ENCODE measurements around the gene H1-8. TPM values are rescaled to one million over a fixed set of nuclear protein-coding genes. Genes with fewer than 3 reads are reported as not detected.

H1-8 gene
- total and polyA plus RNA-seq, 9 of the 15 experiments (the other 6 are each of a cell fraction or from before 2014, with no cell fraction given), result not detected

- TF ChIP-seq, protein P1, sequence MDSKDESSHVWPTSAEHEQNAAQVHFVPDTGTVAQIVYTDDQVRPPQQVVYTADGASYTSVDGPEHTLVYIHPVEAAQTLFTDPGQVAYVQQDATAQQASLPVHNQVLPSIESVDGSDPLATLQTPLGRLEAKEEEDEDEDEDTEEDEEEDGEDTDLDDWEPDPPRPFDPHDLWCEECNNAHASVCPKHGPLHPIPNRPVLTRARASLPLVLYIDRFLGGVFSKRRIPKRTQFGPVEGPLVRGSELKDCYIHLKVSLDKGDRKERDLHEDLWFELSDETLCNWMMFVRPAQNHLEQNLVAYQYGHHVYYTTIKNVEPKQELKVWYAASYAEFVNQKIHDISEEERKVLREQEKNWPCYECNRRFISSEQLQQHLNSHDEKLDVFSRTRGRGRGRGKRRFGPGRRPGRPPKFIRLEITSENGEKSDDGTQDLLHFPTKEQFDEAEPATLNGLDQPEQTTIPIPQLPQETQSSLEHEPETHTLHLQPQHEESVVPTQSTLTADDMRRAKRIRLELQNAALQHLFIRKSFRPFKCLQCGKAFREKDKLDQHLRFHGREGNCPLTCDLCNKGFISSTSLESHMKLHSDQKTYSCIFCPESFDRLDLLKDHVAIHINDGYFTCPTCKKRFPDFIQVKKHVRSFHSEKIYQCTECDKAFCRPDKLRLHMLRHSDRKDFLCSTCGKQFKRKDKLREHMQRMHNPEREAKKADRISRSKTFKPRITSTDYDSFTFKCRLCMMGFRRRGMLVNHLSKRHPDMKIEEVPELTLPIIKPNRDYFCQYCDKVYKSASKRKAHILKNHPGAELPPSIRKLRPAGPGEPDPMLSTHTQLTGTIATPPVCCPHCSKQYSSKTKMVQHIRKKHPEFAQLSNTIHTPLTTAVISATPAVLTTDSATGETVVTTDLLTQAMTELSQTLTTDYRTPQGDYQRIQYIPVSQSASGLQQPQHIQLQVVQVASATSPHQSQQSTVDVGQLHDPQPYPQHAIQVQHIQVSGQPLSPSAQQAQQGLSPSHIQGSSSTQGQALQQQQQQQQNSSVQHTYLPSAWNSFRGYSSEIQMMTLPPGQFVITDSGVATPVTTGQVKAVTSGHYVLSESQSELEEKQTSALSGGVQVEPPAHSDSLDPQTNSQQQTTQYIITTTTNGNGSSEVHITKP (IDR thresholded peaks at IDR 0.05; ENCODE audit: partially characterized antibody), result no peak
- TF ChIP-seq PREB (CRISPR knock-in tag; IDR thresholded peaks at IDR 0.05) (no peak), ZSCAN29 (IDR thresholded peaks at IDR 0.05) (no peak)
These were observed 37.6 kb upstream of the H1-8 start (continued) for GRCh38 chr3:129505341-129505740.

DNA sequence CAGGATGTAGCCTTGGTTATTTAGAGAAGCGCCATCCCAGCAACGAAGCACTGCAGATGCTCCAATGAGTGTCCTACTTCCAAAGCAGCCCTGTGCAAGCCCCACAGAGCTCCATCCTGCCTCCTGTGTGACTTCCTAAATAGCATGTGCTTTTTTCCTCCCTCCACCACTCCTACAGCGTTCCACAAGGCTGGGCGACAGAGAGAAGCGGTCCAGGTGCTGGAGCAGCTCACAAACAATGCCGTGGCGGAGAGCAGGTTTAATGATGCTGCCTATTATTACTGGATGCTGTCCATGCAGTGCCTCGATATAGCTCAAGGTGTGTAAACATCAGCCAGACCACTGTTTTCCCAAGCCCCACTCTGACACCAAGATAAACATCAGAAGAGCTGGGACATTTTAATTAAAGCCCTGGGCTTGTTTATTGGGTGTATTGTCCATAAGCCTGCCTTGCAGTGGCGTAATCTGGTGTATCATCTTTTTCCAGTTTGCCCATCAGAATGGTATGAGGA lies 36.7 kb upstream of the H1-8 start:
- H3K27me3 ChIP-seq (ENCODE audit: control insufficient read depth in 2 of 2, insufficient read depth in 2 of 2, low read length in 2 of 2), result no peaks in the 10 kb centered on the region
- ChIA-PET POLR2A (no interaction called here), CTCF (ENCODE audit: low intra/inter-chr PET ratio) (no interaction called here)
- no peak for FAIRE-seq
- 0 out of 3 replicates have a peak, but pooled peaks cover 3% of the 10 kb centered on the region for H3K36me3 ChIP-seq (ENCODE audit: control insufficient read depth, insufficient read depth, low read length)
- H3K4me2 ChIP-seq (ENCODE audit: insufficient read depth, low read length), result no peak overlapping the region
- no peak overlapping the region for H2AFZ ChIP-seq (ENCODE audit: low read depth, low read length)
- in situ Hi-C loops (cut with MboI), result no loop called here
- BruUV-seq (replicated peaks), result no TSS peak
- no peaks in the 10 kb centered on the region for H3K9me3 ChIP-seq (replicated peaks; ENCODE audit: control insufficient read depth, insufficient read depth, low read depth, low read length)
- WGBS (ENCODE audit: insufficient coverage, low coverage, missing lambda C conversion rate), result 73% methylated on average over 9 of the region's 9 CpGs
- intact Hi-C loops (cut with micrococcal nuclease), result no loop called here
- H3K9me1 ChIP-seq (ENCODE audit: control insufficient read depth, insufficient read depth, low read length), result no peaks in the 10 kb centered on the region
- H3K27ac ChIP-seq (ENCODE audit: extremely low read depth, low read depth, low read length), result no peak overlapping the region
- no peaks in the 10 kb centered on the region for H4K20me1 ChIP-seq (replicated peaks; ENCODE audit: control insufficient read depth, insufficient read depth, low read length)
- H3K4me3 ChIP-seq, result no peak overlapping the region
- no peak overlapping the region for H3K9ac ChIP-seq (ENCODE audit: insufficient read depth in 1 of 2, low read depth in 2 of 2, low read length in 2 of 2)
- DNase-seq (ENCODE audit: extremely low read depth in 1 of 4, low spot score in 3 of 4), result no peak
- ATAC-seq, result no peak
- H3K79me2 ChIP-seq (ENCODE audit: control insufficient read depth, insufficient read depth, low read length), result no peaks in the 10 kb centered on the region
- H3K4me1 ChIP-seq (replicated peaks in 1 of 2; ENCODE audit: control insufficient read depth in 2 of 2, insufficient read depth in 2 of 2, low read length in 2 of 2), result no peaks in the 10 kb centered on the region; a peak in 1 of 5 replicates
- TF ChIP-seq CREB1 (IDR thresholded peaks at IDR 0.05), result no peak
- no peak for TF ChIP-seq CREB1 (CRISPR knock-in tag; IDR thresholded peaks at IDR 0.05)
- no peak for TF ChIP-seq CHD4 (IDR thresholded peaks at IDR 0.05; ENCODE audit: insufficient read depth, insufficient replicate concordance, low read depth, low read length, poor library complexity, severe bottlenecking)
- TF ChIP-seq KLF1 (tag; IDR thresholded peaks at IDR 0.05), result no peak
- TF ChIP-seq RREB1 (CRISPR knock-in tag; IDR thresholded peaks at IDR 0.05), result no peak
- no peak for TF ChIP-seq ZNF408 (CRISPR knock-in tag; IDR thresholded peaks at IDR 0.05; ENCODE audit: low read depth)
- TF ChIP-seq PRPF4 (IDR thresholded peaks at IDR 0.05; ENCODE audit: insufficient read depth, low read depth, low read length, poor library complexity, severe bottlenecking), result no peak
